HS-27A (cell line): Measurements from ENCODE around the gene TFF1.

ENCODE experiments used
- DNase-seq: peaks from one replicate; pipeline ENCODE4 v3.0.0-alpha.2; 2012; ENCODE audit warnings: low read depth, missing footprints

Gene TFF1

GRCh38 chr21:42398436-42399028 is 32.2 kb upstream of the TFF1 start:
- no peak for DNase-seq

- DNase-seq: no peak
Observed at GRCh38 chr21:42397746-42398394, 31.5 kb upstream of the TFF1 start.

DNA sequence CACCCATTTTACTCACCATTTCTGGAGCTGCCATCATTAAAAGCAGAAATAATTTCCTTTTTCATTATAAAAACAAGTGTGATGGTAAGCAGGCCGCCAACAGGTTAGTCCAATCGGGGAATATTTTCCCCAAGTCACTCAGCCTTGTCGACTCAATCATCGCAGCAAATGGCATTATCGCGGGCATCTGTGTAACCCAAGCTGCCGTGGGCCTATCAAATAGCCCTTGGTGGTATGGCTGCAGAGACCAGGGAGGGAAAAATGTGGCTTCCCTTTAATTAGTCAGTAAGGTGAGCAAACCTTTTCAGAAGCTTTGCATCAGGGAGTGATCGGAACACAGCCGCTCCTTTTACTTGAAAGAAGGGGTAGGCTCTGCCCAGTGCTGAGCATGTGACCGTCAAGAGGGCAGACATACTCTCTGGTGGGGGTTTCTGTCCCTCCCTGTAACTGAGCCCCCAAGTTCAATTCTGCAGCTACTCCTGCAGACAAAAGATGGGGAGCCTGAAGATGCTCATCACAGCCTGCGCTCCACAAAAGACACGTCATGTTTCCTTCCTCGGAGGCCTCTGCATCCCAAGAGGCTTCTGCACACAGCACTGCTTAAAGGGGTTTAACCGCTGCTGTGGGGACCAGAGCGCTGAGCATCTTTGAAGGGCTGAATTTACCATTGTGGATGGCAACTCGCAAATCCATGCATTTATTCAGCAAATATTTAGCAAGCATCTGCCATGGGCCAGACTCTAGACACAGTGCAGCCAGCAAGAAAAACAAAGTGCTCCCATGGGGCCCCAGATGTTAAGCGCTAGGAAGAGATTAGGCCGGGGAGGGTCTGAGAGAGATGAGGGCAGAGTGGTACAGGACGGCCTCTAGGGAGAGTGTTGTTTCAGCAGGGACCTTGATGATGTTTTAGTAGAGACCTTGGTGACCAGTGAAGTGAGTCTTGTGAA is 30.7 kb upstream of the TFF1 start:
- no peak for DNase-seq

- no peak for DNase-seq
Observed at GRCh38 chr21:42395905-42396651, 29.7 kb upstream of the TFF1 start, which contains the start of gene TMPRSS3. Gene TMPRSS3, minus strand, starts transcription at chr21:42396052. Its CDS starts 635 bp downstream, at chr21:42395417.

DNA sequence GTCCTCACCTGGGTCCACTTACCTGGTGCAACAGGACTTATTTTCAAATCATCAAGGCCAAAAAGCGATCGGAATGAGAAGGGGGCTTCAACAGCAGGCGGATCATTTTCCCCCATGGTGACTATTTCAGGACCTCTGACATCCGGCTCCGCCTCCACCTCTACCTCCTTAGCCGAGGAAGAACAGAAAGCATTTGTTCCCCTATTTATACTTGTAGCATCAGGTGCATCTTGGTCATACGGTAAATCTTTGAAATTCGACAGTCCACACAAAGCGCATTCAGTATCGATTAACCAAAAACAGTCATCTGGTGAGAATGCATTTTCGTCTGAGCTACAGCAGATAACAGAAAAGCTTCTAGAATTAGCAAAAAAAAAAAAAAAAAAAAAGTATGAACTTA is 29.0 kb upstream of the TFF1 start:
- DNase-seq: no peak

- DNase-seq: no peak
Observed at GRCh38 chr21:42393443-42393950, 27.2 kb upstream of the TFF1 start.

DNA sequence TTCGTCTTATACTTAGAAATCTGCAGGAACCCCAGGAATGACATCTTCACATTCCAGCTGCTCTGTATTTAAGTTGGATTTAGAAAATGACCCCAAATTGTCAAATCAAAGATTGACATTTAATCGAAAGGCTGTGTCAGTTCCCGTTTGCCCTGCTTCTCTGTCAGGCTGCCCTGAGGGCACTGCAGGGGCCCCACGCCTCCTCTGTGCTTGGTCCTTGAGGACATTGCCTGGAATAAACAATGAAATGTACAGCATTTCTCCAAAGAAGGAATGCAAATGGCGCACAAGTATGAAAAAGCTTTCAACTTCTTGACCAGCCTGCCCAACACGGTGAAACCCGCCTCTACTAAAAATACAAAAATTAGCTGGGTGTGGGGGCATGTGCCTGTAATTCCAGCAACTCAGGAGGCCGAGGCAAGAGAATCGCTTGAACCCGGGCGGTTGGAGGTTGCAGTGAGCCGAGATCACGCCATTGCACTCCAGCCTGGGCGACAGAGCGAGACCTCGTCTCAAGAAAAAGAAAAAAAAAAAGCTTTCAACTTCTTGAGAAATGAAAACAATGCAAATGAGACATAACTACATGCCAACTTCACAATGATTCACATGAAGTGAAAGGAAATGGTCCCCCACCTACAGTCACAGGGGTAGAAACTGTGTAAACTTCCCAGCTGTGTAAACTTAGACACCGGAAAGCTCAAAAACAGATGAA is 26.6 kb upstream of the TFF1 start:
- DNase-seq: no peak

- no peak for DNase-seq
Observed at GRCh38 chr21:42391297-42391696, 25.0 kb upstream of the TFF1 start.

- DNase-seq: no peak
Observed at GRCh38 chr21:42390696-42391095, 24.4 kb upstream of the TFF1 start.

DNA sequence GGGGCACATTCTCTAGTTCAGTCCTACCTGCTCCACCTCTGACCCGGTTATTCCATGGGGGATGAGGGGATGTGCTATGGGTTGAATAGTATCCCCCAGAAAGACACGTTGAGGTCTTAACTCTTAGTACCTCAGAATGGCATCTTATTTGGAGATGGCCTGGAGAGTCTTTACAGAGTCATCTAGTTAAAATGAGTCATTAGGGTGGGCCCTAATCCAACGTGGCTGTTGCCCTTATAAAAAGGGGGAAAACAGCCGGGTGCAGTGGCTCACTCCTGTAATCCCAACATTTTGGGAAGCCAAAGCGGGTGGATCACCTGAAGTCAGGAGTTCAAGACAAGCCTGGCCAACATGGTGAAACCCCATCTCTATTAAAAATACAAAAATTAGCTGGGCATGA is 23.9 kb upstream of the TFF1 start:
- no peak for DNase-seq

- DNase-seq: no peak
Observed at GRCh38 chr21:42389449-42389835, 23.1 kb upstream of the TFF1 start.

GRCh38 chr21:42388740-42389448 is 22.6 kb upstream of the TFF1 start:
- no peak for DNase-seq

GRCh38 chr21:42387843-42388340 is 21.6 kb upstream of the TFF1 start:
- DNase-seq: no peak

GRCh38 chr21:42387164-42387563 is 20.8 kb upstream of the TFF1 start:
- DNase-seq: no peak

DNA sequence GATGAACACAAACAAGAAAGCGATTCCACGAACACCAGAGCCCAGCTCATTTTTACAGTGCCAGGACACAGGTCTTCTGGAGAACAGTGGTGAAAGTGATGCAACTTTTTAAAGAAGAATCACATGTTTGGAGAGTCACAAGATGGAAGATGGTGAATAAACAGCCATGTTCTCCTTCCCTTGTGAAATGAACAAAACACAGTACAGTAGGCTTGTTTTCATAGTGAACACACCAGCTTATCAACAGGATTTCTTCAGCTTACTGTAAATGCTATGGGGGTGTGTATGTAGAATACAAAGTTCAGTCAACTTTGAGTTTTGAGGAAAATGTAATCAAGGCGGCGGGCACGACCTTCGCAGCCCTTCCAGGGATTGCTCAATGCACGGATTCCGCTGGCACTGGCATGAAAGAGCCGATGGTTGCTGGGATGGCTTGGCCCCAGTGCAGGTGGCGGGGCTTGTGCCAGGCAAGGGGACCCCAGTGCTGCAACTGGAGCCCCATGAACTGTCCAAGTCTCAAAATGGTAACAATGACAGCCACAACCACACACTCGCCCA is 19.8 kb upstream of the TFF1 start:
- no peak for DNase-seq

DNA sequence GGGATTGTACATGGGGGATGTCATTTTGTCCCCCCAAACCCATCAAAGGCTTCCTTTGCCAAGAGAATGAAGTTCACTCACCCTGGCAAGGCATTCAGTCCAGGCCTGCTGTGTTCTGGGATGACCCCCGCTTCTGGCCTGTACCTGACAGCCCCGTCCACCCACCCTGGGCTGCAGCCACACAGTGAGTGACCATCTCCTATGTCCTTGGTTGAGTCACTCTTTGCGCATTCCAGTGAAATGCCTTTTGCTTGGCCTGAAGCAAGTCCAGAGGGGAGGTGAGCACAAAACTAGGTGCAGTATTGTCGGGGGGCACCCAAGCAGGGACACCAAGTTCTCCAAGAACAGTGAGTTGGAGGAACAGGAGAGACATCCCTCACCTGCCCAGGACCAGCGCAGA is 19.3 kb upstream of the TFF1 start:
- no peak for DNase-seq

DNA sequence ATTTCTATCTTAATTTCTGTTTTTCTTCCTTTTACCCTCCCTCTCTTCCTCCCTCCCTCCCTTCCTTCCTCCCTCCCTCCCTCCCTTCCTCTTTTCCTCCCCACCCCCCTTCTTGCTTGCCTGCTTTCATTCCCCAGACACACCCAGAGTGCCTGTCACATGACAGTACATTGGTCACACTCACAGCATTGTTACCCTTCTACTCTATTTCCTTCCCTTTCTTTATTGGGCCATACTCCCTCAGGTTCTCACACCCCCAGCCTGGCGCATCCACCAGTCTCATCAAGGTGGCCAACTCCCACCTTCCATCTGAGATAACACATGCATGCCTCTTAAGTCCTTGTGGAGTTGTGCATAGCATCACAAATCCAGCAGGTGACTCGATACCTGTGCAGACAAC is 18.7 kb upstream of the TFF1 start:
- no peak for DNase-seq

DNA sequence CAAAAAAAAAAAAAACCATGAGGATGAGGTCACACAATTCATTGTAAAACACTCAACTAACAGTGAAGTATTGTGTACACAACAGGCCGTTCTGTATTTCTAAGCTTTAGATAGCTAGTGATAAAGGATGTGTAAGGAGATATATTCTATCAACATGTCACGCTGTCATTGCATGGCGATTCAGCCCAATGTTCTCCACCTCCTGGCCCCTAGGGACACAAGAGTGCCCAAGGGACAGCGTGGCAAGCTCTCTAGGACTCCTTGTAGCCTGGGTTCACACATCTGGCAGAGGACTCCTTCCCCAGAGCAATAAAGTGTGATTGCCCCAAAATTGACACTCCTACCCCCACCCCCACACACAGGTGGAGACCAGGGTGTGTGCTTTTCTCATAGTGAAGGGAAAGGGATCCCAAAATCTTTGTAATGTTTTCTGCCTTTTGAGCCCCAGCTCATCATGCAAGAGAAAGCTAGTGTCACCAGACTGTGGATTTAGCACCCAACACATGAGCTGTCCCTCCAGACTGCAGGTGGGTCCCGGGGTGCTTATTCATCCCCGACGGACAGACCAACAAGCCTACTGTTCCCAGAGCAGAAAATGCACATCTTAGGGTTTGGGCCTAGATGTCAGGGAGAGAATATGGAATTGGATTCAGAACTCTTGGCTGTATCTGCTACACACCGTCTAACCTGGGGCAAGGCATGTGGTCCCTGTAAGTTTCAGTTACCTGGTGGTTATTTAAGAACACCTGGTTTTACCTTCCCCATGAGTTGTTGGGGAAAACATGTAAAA is 18.0 kb upstream of the TFF1 start:
- DNase-seq: no peak

GRCh38 chr21:42383331-42383730 is 17.0 kb upstream of the TFF1 start:
- no peak for DNase-seq
